GM13976 (cell line): ENCODE results near the gene FAM200B.
A peak's percentile ranks its signal among the peaks of the same experiment; 100 is the strongest.

Experiments
- DNase-seq: peaks from one replicate; pipeline ENCODE4 v3.0.0; 2012; ENCODE audit warnings: low spot score
- in situ Hi-C: fragments of 300-500 bp; cut with MboI; formaldehyde crosslinking; loops from one replicate; pipeline ENCODE4 v1.12.0; 2022; ENCODE audit warnings: low sequenced_read_pairs, mixed read lengths, inconsistent platforms; ENCODE audit not compliant: unreplicated experiment
- TF ChIP-seq, protein P1 (sequence below): IDR thresholded peaks from 2 replicates; pipeline ENCODE4 v1.5.1; 2012; ENCODE audit warnings: borderline replicate concordance, mild to moderate bottlenecking; ENCODE audit not compliant: insufficient read depth; ENCODE audit errors: extremely low read depth, missing control alignments, control extremely low read depth

The FAM200B gene

GRCh38 chr4:15736514-15737050, 55.0 kb downstream of the FAM200B start:
- no peak for DNase-seq
- in situ Hi-C loops: loop anchor here (25.0 kb wide), 2 partner anchors 151 to 251 kb away; no protein-coding TSS in a partner anchor

DNA sequence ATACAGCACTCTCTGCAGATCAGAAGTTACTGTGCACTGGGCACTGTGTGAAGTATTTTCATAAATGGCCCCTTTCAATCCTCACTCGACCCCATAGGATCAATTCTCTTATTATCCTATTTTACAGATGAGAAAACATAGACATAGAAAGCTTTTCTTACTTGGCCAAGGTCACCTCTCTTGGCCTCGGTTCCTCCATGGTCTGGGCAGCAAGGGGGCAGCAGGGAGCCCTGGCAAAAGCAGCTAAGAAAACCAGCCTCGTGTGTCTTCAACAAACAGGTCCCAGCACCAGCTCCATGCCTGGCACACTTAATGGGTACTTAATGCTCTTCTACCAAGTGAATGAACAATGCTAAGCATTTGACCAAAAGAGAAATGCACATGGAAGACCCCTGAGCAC, 55.6 kb downstream of the FAM200B start:
- DNase-seq: no peak
- in situ Hi-C loops: loop anchor here (25.0 kb wide), 2 partner anchors 150 to 250 kb away; no protein-coding TSS in a partner anchor
- TF ChIP-seq, protein P1, sequence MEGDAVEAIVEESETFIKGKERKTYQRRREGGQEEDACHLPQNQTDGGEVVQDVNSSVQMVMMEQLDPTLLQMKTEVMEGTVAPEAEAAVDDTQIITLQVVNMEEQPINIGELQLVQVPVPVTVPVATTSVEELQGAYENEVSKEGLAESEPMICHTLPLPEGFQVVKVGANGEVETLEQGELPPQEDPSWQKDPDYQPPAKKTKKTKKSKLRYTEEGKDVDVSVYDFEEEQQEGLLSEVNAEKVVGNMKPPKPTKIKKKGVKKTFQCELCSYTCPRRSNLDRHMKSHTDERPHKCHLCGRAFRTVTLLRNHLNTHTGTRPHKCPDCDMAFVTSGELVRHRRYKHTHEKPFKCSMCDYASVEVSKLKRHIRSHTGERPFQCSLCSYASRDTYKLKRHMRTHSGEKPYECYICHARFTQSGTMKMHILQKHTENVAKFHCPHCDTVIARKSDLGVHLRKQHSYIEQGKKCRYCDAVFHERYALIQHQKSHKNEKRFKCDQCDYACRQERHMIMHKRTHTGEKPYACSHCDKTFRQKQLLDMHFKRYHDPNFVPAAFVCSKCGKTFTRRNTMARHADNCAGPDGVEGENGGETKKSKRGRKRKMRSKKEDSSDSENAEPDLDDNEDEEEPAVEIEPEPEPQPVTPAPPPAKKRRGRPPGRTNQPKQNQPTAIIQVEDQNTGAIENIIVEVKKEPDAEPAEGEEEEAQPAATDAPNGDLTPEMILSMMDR: peak; percentile 9

More at GRCh38 chr4:15736514-15737050, 55.0 kb downstream of the FAM200B start:
- TF ChIP-seq, protein P1: no peak

DNA sequence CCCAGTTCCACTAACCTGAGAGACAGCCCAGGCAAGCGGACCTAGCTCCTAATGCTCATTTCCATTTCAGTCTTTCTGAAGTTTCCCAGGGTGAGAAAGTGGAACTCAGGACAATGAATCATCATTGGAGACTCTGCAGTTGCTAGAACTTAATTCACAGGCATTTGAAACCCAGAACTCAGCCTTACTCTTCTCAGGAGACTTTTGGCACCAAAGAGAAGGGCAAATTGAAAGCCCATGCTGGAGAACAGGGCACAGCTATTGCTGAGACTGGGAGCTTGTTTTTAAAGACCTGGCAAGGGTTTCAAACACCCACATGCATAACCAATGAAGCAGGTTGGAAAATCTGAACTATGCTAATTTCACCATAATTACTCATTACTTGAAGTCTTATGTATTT, 57.2 kb downstream of the FAM200B start:
- TF ChIP-seq, protein P1: no peak
- in situ Hi-C loops: loop anchor here (25.0 kb wide), 2 partner anchors 148 to 248 kb away; no protein-coding TSS in a partner anchor
- DNase-seq: no peak
